HG02571 (cell line): ENCODE data around the gene RPS6KA2.
"Not testable (repeated sequence)": the region's sequence is repeated elsewhere in the genome, so short reads cannot be mapped to it uniquely, and the experiment has no call there.

Experiments
- ATAC-seq: cut with Tn5 transposase; IDR thresholded peaks from one replicate; pipeline ENCODE4 v1.9.1; 2021; ENCODE audit warnings: mild to moderate bottlenecking, moderate library complexity; ENCODE audit not compliant: unreplicated experiment

The RPS6KA2 gene

DNA sequence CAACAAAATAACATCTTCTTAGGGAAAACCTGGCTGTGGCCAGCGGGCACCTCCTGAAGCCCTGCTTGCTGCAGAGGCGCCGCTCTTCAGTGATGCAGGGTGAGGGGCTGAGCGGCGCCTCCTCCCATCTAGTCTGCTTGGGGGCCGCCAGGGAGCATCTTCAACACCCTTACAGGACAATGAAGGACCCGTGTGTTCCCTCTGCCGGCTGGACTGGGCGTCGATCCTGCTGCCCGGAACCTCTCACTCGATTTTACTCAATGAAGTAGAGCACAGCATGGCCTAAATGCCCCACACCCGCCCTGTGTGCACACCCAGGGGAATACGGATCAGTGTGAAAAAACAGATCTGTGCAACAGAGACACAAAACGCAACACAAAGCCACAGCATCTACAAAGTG lies 215.8 kb downstream of the RPS6KA2 start:
- no peak for ATAC-seq

DNA sequence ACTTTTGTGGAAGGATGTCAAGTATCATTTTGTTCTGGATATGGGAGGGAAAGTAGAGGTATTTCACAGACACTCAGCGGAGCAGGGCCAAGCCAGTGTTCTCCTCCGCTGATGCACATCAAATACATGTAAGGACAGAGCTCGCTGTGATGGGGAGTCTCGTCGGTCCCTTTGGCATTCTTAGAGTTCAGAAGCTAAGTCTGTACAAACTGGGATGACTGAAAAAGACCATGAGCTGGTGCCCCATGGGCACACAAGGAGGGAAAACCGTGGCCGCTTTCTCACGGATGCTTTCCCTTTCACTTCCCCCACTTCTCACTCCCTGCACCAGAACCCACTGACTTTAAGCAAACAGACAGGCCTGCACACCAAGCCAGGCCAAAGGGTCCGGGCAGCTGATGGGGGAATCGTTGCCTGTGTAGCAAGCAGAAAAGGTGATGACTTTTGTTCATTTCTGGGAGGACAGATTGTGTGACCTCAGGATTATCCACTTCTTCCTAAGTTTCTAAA lies 216.6 kb downstream of the RPS6KA2 start:
- ATAC-seq = no peak

DNA sequence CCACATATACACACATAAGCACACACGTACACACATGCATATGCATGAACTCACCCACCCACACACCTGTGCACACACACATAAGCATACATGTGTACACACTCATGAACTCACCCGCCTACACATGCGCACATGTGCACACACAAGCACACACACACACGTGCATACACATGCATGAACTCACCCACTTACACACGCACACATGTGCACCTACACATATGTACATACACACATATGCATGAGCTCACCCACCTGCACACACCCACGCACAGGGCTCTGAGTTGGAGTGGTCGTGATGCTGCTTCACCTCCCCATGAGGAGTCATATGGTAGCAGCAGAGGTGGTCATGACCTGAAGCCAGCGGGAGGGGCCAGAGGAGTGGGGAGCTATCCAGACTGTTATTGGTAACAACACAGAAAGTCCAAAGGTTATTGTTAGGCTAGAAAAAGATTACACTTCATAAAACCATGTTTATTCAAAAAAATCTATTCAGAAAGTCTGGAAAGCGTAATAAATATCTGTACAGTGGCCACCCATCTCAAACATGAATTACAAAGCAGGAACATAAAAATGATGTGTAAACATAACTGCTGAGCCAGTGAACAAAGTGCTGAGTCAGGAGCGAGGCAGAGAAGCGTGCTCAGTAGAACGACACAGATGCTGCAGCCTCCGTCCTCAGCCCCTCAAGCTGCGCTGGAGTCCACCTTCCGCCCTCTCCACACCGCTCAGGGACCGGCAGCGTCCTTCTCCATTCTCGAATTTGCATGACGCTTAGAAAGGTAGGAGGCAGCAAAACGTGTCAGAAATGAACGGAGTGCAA lies 217.9 kb downstream of the RPS6KA2 start:
- no peak for ATAC-seq

DNA sequence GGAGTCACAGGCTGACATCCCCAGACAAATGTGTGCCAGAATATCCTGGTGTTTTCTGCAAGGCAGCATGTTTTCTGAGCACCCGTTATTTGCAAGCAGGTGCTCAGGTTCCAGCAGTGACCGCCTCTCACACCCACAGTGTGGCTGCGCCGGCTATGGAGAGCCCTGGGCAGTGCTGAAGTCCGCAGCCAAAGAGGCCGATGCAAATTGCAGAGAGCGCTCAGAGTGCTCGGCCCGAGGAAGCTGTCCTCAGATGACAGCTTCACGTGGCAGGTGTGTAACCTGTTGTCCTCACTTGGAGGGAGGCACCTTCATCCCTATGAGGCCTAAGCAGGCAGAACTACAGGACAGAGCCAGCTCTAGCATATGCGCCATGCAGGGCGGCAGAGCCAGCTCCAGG lies 220.9 kb downstream of the RPS6KA2 start:
- ATAC-seq = no peak

DNA sequence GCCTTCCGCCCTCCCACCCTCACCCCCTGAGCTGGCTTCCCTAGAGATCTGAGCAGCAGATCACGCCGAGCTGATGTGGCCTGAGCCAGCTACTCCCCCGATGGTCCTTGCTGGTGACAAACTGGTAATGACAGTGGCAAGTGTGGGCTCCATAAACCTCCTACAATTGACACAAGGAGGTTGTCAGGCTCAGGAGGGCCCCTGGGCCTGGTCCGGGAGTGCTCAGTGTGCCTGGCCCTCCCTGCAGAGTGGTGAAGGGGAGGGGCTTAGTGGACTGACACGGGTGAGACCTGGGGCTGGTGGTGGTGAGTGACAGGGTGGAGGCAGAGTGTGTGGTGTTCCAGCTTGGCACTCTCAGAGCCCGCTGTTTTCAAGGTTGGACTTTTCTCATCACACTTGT lies 221.7 kb downstream of the RPS6KA2 start:
- ATAC-seq = no peak

DNA sequence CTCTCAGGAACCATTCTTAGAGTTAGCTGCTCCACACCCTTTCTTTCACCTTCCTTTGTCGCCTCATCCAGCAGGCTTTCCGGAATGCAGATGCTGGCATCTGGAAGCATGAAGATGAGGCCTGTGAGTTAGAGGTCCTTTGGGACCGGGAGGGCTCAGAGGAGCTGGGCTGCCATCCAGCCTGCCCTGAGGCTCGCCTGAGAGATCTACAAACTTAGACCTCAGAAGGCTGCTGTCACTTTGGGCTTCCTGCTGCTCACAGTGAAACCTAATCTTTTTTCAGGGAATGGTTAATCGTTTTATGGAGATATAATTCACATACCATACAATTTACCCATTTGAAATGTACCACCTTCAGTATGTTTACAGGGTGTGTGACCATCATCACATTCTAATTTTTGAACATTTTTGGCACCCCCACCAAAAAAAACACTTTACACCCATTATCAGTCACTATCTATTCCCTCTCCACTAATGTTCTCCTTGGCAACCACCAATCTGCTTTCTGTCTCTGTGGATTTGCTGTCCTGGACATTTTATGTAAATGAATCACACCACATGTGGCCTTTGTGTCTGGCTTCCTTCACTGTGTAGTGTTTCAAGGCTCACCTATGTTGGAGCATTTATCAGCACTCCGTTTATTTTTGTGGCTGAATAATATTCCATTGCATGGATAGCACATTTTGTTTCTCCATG lies 224.3 kb downstream of the RPS6KA2 start:
- no peak for ATAC-seq

DNA sequence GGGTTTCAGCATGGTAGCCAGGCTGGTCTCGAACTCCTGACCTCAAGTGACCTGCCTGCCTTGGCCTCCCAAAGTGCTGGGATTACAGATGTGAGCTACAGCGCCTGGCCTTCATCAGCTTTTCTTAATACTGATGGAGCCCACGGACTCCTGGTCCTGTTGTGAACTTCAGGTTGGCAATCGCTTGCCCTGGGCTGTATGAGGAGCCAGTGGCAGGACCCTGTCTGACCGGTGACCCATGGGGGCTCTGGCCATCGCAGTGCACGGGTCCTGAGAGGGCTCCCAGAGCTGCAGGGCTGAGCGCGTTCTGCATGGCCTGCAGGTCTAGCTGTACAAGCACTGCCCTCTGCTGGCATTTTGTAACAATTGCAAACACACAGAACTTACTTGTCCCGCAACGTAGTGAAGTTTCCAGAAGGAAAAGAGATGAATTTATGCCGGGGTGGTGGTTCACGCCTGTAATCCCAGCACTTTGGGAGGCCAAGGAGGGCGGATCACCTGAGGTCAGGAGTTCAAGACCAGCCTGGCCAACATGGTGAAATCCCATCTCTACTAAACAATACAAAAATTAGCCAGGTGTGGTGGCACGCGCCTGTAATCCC lies 226.3 kb downstream of the RPS6KA2 start:
- ATAC-seq = peak; percentile 74

DNA sequence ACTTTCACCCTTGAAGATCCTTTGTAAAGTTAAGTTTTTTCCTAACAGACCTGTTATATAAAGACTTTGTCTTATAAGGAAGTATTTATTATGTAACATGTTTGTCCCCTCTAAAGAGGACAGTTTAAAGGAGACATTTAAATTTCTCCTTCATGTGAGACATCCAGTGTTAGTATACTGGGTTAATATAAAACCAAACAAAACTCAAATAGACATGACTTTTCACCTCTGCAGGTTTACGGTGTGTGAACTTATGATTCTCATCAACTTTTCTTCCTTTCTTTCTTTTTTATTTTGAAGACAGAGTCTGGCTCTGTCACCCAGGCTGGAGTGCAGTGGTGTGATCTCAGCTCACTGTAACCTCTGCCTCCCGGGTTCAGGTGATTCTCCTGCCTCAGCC lies 226.9 kb downstream of the RPS6KA2 start:
- no peak for ATAC-seq

DNA sequence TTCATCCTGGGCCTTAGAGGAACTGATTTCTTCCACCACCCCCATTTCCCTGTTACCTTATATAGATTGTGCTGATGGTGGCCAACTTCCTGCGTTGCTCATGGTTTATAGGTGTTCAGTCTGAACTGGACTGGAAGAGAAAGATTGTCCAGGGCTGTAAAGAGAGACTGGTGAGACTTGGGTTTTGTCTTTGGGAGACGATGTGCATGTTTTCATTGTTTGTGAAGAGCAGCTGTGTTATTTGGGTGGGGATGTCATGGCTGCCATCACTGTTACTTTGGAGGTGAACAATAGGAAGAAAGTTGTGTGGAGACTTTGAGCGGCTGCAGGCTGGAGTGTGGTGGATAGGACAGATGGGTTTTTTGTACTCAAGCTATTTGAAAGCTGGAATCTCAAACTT lies 228.7 kb downstream of the RPS6KA2 start:
- ATAC-seq = no peak

DNA sequence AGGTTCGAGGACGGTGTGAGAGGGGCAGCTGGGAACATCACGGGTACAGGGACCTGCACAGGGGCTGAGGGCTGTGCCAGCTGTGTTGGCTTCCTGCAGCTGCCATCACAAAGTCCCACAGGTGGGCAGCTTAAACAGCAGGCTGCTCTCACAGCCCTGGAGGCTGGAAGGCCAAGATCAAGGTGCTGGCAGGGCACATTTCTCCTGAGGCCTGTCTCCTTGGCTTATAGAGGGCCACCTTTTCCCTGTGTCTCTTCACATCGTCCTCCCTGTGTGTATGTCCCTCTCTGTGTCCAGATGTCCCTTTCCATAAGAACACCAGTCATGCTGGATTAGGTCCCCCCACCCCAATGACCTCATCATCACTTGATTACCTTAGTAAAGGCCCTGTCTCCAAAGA lies 229.2 kb downstream of the RPS6KA2 start:
- no peak for ATAC-seq

DNA sequence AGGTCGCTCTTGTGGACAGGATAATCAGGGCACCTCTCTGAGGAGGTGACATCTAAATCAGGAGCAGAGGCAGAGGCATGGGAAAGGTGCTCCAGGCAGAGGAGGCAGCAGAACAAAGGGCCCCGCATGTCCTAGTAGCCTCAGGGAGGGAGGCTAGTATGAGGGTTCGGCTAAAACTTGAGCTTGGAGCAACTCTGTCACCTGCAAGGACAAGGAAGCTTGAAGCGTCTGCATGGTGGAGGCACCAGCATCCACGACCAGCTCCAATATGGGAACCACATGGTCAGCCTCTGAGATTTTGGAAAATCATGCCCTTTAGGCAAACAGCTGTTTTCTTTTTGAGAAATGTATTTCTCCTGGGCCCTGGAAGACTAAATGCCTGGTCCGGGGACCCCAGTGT lies 231.3 kb downstream of the RPS6KA2 start:
- ATAC-seq = no peak

DNA sequence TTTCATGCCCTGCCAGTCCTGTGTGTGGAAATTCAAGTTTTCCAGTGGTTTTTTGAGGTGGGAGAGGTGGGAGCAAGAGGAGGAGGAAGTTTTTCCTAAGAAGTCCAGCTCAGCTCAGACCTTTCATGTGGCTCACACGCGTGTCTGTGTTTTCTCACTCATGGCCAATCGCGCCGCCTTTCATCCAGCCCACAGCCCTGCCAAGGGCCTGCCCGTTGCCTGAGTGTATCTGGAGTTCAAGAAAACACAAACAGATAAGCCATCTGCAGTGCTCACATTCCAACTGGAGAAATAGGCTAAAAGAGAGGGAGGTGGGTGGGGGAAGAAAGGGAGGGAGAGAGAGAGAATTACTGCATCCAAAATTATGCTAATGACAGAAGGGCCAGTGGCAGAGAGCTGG lies 231.7 kb downstream of the RPS6KA2 start:
- ATAC-seq = no peak

DNA sequence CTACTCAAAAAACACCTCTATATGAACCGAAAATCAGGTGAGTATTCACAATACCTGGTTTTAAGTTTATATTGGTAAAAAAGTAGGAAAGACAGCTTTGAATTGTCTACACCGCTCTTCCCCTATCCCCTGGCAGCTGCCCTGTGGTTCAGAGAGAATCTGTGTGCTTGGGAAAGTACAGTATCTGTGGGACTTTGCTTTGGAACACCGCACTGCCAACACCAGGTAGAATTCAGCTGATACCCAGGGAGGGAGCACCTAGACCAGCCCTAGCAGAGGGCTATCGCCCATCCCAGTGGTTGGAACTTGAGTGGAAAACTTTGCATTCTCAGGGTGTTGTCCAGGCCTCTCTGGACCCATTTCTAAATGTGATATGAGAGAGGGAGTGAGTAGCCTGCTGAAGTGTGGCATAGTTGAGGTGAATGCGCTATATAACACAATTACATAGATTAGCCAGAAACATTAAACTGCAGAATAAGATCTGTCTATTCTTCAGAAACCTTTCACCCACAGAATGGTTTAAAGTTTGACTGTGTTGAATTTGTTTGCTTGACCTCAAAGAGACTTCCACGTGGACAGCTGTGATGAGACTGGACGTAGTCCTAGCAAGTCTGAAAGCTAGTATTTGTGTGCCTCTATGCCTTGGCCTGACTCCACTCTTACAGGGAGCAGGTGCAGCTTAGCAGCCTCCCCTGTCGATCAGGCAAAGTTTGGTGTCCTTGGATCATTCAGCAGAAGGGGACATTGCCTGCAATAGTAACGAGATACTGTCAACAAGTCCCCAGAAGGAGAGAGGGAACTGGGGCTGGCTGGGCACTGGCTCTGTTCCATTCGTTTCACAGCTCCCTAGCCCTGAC lies 232.8 kb downstream of the RPS6KA2 start:
- no peak for ATAC-seq

DNA sequence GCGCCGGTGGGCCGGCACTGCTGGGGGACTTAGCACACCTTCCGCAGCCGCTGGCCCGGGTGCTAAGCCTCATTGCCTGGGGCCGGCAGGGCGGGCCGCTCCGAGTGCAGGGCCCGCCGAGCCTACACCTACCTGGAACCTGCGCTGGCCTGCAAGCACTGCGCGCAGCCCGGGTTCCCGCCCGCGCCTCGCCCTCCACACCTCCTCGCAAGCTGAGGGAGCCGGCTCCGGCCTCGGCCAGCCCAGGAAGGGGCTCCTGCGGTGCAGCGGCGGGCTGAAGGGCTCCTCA lies 233.6 kb downstream of the RPS6KA2 start:
- ATAC-seq = no peak

DNA sequence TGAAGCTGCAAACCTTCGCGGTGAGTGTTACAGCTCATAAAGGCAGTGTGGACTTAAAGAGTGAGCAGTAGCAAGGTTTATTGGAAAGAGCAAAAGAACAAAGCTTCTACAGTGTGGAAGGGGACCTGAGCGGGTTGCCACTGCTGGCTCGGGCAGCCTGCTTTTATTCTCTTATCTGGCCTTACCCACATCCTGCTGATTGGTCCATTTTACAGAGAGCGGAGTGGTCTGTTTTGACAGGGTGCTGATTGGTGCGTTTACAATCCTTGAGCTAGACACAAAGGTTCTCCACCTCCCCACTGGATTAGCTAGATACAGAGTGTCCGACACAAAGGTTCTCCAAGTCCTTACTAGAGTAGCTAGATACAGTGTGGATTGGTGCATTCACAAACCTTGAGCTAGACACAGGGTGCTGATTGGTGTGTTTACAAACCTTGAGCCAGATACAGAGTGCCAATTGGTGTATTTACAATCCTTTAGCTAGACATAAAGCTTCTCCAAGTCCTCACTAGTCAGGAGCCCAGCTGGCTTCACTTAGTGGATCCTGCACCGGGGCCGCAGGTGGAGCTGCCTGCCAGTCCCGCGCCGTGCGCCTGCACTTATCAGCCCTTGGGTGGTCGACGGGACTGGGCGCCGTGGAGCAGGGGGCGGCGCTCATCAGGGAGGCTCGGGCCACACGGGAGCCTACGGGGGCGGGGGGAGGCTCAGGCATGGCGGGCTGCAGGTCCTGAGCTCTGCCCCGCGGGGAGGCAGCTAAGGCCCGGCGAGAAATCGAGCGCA lies 234.1 kb downstream of the RPS6KA2 start:
- ATAC-seq = not testable (repeated sequence)

DNA sequence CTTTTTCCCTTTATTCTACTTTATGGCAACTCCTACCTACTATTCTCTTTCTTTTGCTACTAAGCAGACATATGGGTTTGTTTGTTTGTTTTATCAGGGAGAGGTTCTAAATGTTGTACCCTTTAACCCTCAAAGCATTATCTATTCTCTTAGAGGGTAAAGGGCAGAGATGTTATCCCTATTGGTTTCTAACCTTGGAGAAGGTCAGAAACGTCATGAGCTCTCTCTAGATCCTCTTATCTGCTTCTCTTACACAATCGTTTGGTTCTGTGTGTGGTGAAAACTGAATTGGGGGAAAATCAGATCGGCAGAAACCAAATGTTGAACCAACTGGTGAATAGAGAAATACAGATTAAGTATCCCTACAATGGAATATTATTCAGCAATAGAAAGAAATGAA lies 237.9 kb downstream of the RPS6KA2 start:
- no peak for ATAC-seq

DNA sequence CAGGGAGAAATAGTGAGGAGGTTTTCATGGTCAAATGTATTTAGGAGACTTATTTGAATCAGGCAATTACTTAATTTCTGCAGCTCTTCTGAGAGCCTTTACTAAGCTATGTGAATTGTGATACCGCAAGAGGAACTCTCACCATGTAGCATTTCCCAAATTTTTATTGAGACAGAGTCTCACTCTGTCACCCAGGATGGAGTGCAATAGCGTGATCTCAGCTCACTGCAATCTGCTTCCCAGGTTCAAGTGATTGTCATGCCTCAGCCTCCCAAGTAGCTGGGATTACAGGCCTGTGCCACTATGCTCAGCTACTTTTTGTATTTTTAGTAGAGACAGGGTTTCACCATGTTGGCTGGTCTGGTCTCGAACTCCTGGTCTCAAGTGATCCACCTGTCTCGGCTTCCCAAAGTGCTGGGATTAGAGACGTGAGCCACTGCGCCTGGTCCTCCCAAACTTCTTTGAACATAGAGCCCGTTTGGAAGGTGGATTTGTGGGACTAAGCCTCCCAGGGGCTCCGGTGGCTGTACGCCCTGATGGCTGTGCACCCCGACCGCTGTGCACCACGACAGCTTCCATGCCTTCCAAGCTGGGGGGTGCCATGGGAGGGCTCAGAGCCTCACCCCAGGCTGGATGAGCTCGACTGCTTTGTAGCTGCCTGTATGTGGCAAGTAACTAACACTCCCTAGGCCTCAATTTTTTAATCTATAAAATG lies 238.6 kb downstream of the RPS6KA2 start:
- ATAC-seq = no peak

DNA sequence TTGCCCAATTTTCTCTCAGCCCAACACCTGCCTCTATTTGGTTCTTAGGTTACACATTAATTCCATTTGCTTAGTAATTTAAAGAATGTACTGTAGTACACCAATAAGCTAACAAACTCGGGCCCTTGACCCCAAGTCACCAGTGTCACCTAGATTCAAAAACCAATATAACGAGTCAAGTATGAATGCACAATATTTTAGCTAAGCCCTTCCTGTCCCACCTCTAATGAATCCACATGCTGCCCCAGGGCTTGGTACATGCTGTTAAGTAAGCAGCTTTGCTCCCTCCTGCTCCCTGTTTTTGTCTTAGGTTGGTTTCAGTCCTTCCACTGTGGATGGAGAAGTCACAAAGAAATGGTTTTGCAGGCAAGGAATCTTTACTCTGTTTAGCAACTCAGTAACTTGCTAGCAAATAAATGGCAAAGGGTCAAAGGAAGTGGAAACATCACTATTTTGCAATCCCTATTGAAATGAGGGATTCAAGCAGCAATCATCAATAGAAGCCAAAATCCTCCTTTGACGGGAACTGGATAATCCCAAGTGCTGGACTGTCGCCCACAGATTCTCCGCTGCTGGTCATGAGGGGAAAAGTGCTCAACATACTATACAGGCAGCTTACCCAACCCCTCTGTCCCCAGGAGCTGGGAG lies 239.3 kb downstream of the RPS6KA2 start:
- no peak for ATAC-seq

DNA sequence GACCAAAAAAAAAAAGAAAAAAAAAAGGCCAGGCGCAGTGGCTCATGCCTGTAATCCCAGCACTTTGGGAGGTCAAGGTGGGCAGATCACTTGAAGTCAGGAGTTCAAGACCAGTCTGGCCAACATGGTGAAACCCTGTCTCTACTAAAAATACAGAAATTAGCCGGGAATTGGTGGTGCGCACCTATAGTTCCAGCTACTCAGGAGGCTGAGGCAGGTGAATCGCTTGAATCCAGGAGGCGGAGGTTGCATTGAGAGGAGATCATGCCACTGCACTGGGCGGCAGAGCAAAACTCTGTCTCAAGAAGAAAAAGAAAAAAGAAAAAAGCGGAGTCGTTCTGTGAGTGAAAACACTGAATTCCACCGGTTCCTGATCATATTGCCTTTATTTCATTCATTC lies 240.0 kb downstream of the RPS6KA2 start:
- ATAC-seq = not testable (repeated sequence)
